HEK293 (cell line): ENCODE results near the gene TEAD1.

Experiments used
- ZNF488 ChIP-seq: fragments of 450-650 bp; formaldehyde crosslinking; IDR thresholded peaks from 2 replicates; pipeline ENCODE4 v1.5.1; 2016; ENCODE audit warnings: missing biosample characterization, missing genetic modification characterization
- ZNF571 ChIP-seq: fragments of 450-650 bp; formaldehyde crosslinking; IDR thresholded peaks from 2 replicates; pipeline ENCODE4 v1.5.0; 2017; ENCODE audit warnings: missing biosample characterization, missing genetic modification characterization
- ZNF843 ChIP-seq: fragments of 450-650 bp; formaldehyde crosslinking; IDR thresholded peaks from 2 replicates; pipeline ENCODE4 v1.5.1; 2016; ENCODE audit warnings: missing biosample characterization, missing genetic modification characterization

- TF ChIP-seq ZNF488 (tag by site-specific recombination) = no peak
- no peak for TF ChIP-seq ZNF843 (tag by site-specific recombination)
- no peak for TF ChIP-seq ZNF571 (tag by site-specific recombination)
Observed at GRCh38 chr11:12711496-12711895, 37.3 kb downstream of the TEAD1 start.
